ENCODE results near the gene NAALADL2. TPM values are rescaled to one million over a fixed set of nuclear protein-coding genes. Genes with fewer than 3 reads are reported as not detected.

The NAALADL2 gene
- total RNA-seq, 1 experiment from 2014 or later = 2.7 TPM

- H3K27me3 ChIP-seq (ENCODE audit: control insufficient read depth, insufficient read depth, low read length) = no peaks in the 10 kb centered on the region
- DNase-seq (ENCODE audit: low read depth, low spot score) = no peak
- POLR2A ChIA-PET = no interaction called here
- TF ChIP-seq POLR2AphosphoS5 (IDR thresholded peaks at IDR 0.05; ENCODE audit: low read depth, low read length) (no peak), TCF7L2 (IDR thresholded peaks at IDR 0.05; ENCODE audit: low read depth, low read length) (no peak), SIN3A (IDR thresholded peaks at IDR 0.05; ENCODE audit: borderline replicate concordance, insufficient read depth, low read depth, low read length) (no peak)
- TF ChIP-seq, protein P1, sequence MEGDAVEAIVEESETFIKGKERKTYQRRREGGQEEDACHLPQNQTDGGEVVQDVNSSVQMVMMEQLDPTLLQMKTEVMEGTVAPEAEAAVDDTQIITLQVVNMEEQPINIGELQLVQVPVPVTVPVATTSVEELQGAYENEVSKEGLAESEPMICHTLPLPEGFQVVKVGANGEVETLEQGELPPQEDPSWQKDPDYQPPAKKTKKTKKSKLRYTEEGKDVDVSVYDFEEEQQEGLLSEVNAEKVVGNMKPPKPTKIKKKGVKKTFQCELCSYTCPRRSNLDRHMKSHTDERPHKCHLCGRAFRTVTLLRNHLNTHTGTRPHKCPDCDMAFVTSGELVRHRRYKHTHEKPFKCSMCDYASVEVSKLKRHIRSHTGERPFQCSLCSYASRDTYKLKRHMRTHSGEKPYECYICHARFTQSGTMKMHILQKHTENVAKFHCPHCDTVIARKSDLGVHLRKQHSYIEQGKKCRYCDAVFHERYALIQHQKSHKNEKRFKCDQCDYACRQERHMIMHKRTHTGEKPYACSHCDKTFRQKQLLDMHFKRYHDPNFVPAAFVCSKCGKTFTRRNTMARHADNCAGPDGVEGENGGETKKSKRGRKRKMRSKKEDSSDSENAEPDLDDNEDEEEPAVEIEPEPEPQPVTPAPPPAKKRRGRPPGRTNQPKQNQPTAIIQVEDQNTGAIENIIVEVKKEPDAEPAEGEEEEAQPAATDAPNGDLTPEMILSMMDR (IDR thresholded peaks at IDR 0.05) = no peak
- TF ChIP-seq, protein P2, sequence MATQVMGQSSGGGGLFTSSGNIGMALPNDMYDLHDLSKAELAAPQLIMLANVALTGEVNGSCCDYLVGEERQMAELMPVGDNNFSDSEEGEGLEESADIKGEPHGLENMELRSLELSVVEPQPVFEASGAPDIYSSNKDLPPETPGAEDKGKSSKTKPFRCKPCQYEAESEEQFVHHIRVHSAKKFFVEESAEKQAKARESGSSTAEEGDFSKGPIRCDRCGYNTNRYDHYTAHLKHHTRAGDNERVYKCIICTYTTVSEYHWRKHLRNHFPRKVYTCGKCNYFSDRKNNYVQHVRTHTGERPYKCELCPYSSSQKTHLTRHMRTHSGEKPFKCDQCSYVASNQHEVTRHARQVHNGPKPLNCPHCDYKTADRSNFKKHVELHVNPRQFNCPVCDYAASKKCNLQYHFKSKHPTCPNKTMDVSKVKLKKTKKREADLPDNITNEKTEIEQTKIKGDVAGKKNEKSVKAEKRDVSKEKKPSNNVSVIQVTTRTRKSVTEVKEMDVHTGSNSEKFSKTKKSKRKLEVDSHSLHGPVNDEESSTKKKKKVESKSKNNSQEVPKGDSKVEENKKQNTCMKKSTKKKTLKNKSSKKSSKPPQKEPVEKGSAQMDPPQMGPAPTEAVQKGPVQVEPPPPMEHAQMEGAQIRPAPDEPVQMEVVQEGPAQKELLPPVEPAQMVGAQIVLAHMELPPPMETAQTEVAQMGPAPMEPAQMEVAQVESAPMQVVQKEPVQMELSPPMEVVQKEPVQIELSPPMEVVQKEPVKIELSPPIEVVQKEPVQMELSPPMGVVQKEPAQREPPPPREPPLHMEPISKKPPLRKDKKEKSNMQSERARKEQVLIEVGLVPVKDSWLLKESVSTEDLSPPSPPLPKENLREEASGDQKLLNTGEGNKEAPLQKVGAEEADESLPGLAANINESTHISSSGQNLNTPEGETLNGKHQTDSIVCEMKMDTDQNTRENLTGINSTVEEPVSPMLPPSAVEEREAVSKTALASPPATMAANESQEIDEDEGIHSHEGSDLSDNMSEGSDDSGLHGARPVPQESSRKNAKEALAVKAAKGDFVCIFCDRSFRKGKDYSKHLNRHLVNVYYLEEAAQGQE (IDR thresholded peaks at IDR 0.05; ENCODE audit: insufficient read depth in 1 of 2, low read depth in 2 of 2, low read length in 1 of 2) = no peak
- intact Hi-C loops (cut with micrococcal nuclease; ENCODE audit: unreplicated experiment) (no loop called here), in situ Hi-C loops (cut with HindIII; ENCODE audit: low pct_unique_long_range_greater_than_20kb, low sequenced_read_pairs) (no loop called here)
- H3K9me3 ChIP-seq (ENCODE audit: control insufficient read depth, insufficient read depth, low read depth, low read length) = no peaks in the 10 kb centered on the region
- no peaks in the 10 kb centered on the region for H3K4me1 ChIP-seq (ENCODE audit: control insufficient read depth, insufficient read depth, low read length)
- no peaks in the 10 kb centered on the region for H3K36me3 ChIP-seq (ENCODE audit: control insufficient read depth, insufficient read depth, low read length)
- ATAC-seq = no peak
- H3K27ac ChIP-seq (ENCODE audit: low read length) = no peak overlapping the region
- BruUV-seq (replicated peaks) = no TSS peak
- H3K4me3 ChIP-seq (ENCODE audit: low read depth in 2 of 2, low read length in 2 of 2) = no peak overlapping the region
- CTCF ChIA-PET = no interaction called here
Measured at GRCh38 chr3:175279457-175279856, 420.3 kb downstream of the NAALADL2 start.

DNA sequence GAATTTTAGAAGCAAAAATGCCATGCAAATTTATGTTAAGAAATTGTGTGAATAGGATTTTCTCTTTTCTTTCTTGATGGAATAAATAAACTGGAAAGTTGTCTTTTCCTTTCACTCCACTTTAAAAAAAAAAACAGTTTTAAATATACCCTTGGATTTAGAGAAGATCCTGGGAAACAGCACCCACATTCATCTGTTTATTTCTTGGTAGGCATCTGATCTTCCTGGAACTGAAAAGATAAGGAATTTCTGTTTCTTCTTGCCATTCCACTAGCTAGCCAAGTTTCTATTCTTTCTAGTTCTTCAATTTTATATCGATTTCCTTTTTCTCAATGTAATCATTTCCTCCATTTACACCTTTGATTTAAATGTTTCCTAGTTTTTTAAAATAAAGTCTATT lies 420.8 kb downstream of the NAALADL2 start:
- CTCF ChIA-PET = no interaction called here
- Histone ChIP-seq H3K36me3 (ENCODE audit: control insufficient read depth, insufficient read depth, low read length) (no peaks in the 10 kb centered on the region), H3K9me3 (ENCODE audit: control insufficient read depth, insufficient read depth, low read depth, low read length) (no peaks in the 10 kb centered on the region), H3K27ac (ENCODE audit: low read length) (no peak overlapping the region), H3K27me3 (ENCODE audit: control insufficient read depth, insufficient read depth, low read length) (no peaks in the 10 kb centered on the region), H3K4me3 (ENCODE audit: low read depth in 2 of 2, low read length in 2 of 2) (no peak overlapping the region), H3K4me1 (ENCODE audit: control insufficient read depth, insufficient read depth, low read length) (no peaks in the 10 kb centered on the region)
- no TSS peak for BruUV-seq (replicated peaks)
- TF ChIP-seq, protein P2 (IDR thresholded peaks at IDR 0.05; ENCODE audit: insufficient read depth in 1 of 2, low read depth in 2 of 2, low read length in 1 of 2) = no peak
- no peak for TF ChIP-seq SIN3A (IDR thresholded peaks at IDR 0.05; ENCODE audit: borderline replicate concordance, insufficient read depth, low read depth, low read length)
- TF ChIP-seq POLR2AphosphoS5 (IDR thresholded peaks at IDR 0.05; ENCODE audit: low read depth, low read length) = no peak
- TF ChIP-seq, protein P1 (IDR thresholded peaks at IDR 0.05) = no peak
- TF ChIP-seq TCF7L2 (IDR thresholded peaks at IDR 0.05; ENCODE audit: low read depth, low read length) = no peak
- ATAC-seq (no peak), DNase-seq (ENCODE audit: low read depth, low spot score) (no peak)
- in situ Hi-C loops (cut with HindIII; ENCODE audit: low pct_unique_long_range_greater_than_20kb, low sequenced_read_pairs) (no loop called here), intact Hi-C loops (cut with micrococcal nuclease; ENCODE audit: unreplicated experiment) (no loop called here)
- POLR2A ChIA-PET = no interaction called here
